ENCODE measurements around the gene HSF4. TPM values are rescaled to one million over a fixed set of nuclear protein-coding genes. Genes with fewer than 3 reads are reported as not detected.

HSF4 gene
- total RNA-seq, 4 donors from 2014 or later, result 9.0 to 111 (median 29.7) TPM

GRCh38 chr16:67196881-67197280 is 32.3 kb downstream of the HSF4 start:
- Histone ChIP-seq H3K36me3 (peaks cover 3 to 46% of the 10 kb centered on the region in 2 donors), H3K27me3 (no peaks in the 10 kb centered on the region), H3K9me3 (no peaks in the 10 kb centered on the region), H3K27ac (no peak overlapping the region), H3K4me1 (peaks cover 15 to 27% of the 10 kb centered on the region in 2 donors), H3K4me3 (no peak overlapping the region)
- in situ Hi-C loops (cut with MboI; ENCODE audit: low sequenced_read_pairs in 4 of 4) (no loop called here), intact Hi-C loops (cut with DNase I; ENCODE audit: low total_unique reads) (no loop called here)
- no peak for ATAC-seq
- no peak for DNase-seq
- TF ChIP-seq CTCF (IDR thresholded peaks at IDR 0.05 in 4 of 5, conservative IDR thresholded peaks at IDR 0.05 in 1 of 5) (no peak), POLR2A (IDR thresholded peaks at IDR 0.05) (no peak)

- intact Hi-C loops (cut with DNase I; ENCODE audit: low total_unique reads), result no loop called here
- H3K36me3 ChIP-seq, result peaks cover 3 to 54% of the 10 kb centered on the region in 2 donors
Measured at GRCh38 chr16:67197704-67198103, 33.2 kb downstream of the HSF4 start.

GRCh38 chr16:67198238-67198734 is 33.7 kb downstream of the HSF4 start:
- Histone ChIP-seq H3K27ac (peak overlapping the region in 1 of 4 donors; percentile 27), H3K4me3 (no peak overlapping the region), H3K4me1 (peaks cover 7 to 18% of the 10 kb centered on the region in 2 donors), H3K27me3 (no peaks in the 10 kb centered on the region), H3K9me3 (no peaks in the 10 kb centered on the region), H3K36me3 (peaks cover 3 to 57% of the 10 kb centered on the region in 2 donors)
- intact Hi-C loops (cut with DNase I; ENCODE audit: low total_unique reads), result no loop called here
- ATAC-seq (peak; percentile 33 to 54), DNase-seq (peak in 1 of 2 donors; percentile 50)
- in situ Hi-C loops (cut with MboI; ENCODE audit: low sequenced_read_pairs in 4 of 4), result no loop called here
- TF ChIP-seq CTCF (IDR thresholded peaks at IDR 0.05 in 4 of 5, conservative IDR thresholded peaks at IDR 0.05 in 1 of 5), result peak; percentile 27 to 60 (median 49)
- TF ChIP-seq POLR2A (IDR thresholded peaks at IDR 0.05), result no peak

More at GRCh38 chr16:67197704-67198103, 33.2 kb downstream of the HSF4 start:
- ATAC-seq (no peak), DNase-seq (no peak)
- H3K27me3 ChIP-seq, result no peaks in the 10 kb centered on the region
- H3K4me1 ChIP-seq, result peaks cover 13 to 24% of the 10 kb centered on the region in 2 donors
- in situ Hi-C loops (cut with MboI; ENCODE audit: low sequenced_read_pairs in 4 of 4), result no loop called here
- H3K27ac ChIP-seq, result no peak overlapping the region
- H3K9me3 ChIP-seq, result no peaks in the 10 kb centered on the region
- TF ChIP-seq CTCF (IDR thresholded peaks at IDR 0.05 in 4 of 5, conservative IDR thresholded peaks at IDR 0.05 in 1 of 5) (no peak), POLR2A (IDR thresholded peaks at IDR 0.05) (no peak)
- no peak overlapping the region for H3K4me3 ChIP-seq

- ATAC-seq (peak in 1 of 2 donors; percentile 11), DNase-seq (peak in 1 of 2 donors; percentile 16)
- Histone ChIP-seq H3K27ac (peak within 1 kb of the TSS in 1 of 4 donors; percentile 27), H3K9me3 (no peaks in the 10 kb centered on the region), H3K4me3 (no peak within 1 kb of the TSS), H3K27me3 (no peaks in the 10 kb centered on the region), H3K4me1 (peaks cover 0 to 11% of the 10 kb centered on the region in 2 donors), H3K36me3 (peaks cover 3 to 54% of the 10 kb centered on the region in 2 donors)
- peak in 2 of 5 experiments; percentile 24 to 34 for TF ChIP-seq CTCF (IDR thresholded peaks at IDR 0.05 in 4 of 5, conservative IDR thresholded peaks at IDR 0.05 in 1 of 5)
- no peak for TF ChIP-seq POLR2A (IDR thresholded peaks at IDR 0.05)
- in situ Hi-C loops (cut with MboI; ENCODE audit: low sequenced_read_pairs in 4 of 4), result no loop called here
- intact Hi-C loops (cut with DNase I; ENCODE audit: low total_unique reads), result no loop called here
Measured at GRCh38 chr16:67199011-67199807, 34.7 kb downstream of the HSF4 start, which contains the start of gene ELMO3. Gene ELMO3, plus strand, starts transcription at chr16:67199131. Its CDS starts 196 bp downstream, at chr16:67199327.

Data from gastrocnemius medialis (tissue), 4 donors.